MM.1S (cell line): ENCODE measurements around the gene SLC25A29.

Source experiments
- DNase-seq: peaks from one replicate; pipeline ENCODE4 v3.0.0-alpha.2; 2015
- H2AFZ ChIP-seq: fragments of 300-600 bp; sonication (generic); 2 replicates; pipeline ENCODE4 v1.6.0; 2016; ENCODE audit warnings: antibody characterized with exemption, low read length
- H3F3A ChIP-seq: fragments of 300-600 bp; sonication (generic); 2 replicates; pipeline ENCODE4 v1.6.1; 2016; ENCODE audit warnings: mild to moderate bottlenecking, antibody characterized with exemption, low read length, moderate library complexity, mixed read lengths; ENCODE audit not compliant: insufficient read depth
- H3K27ac ChIP-seq: fragments of 300-600 bp; sonication (generic); 2 replicates; pipeline ENCODE4 v1.5.1; 2016; ENCODE audit warnings: mild to moderate bottlenecking, low read length
- H3K27me3 ChIP-seq: fragments of 300-600 bp; sonication (generic); replicated peaks from 2 replicates; pipeline ENCODE4 v1.6.0; 2016; ENCODE audit warnings: low read length; ENCODE audit not compliant: insufficient read depth
- H3K36me3 ChIP-seq: fragments of 300-600 bp; sonication (generic); replicated peaks from 2 replicates; pipeline ENCODE4 v1.6.1; 2016; ENCODE audit warnings: mild to moderate bottlenecking, low read length, mixed read lengths; ENCODE audit not compliant: insufficient read depth
- H3K4me1 ChIP-seq: fragments of 300-600 bp; sonication (generic); 2 replicates; pipeline ENCODE4 v1.6.1; 2016; ENCODE audit warnings: low read length, mixed read lengths
- H3K4me2 ChIP-seq: fragments of 300-600 bp; sonication (generic); 2 replicates; pipeline ENCODE4 v1.6.0; 2016; ENCODE audit warnings: low read depth, low read length
- H3K4me3 ChIP-seq: fragments of 300-600 bp; sonication (generic); 2 replicates; pipeline ENCODE4 v1.5.1; 2016; ENCODE audit warnings: low read length, mixed read lengths
- H3K79me2 ChIP-seq: fragments of 300-600 bp; sonication (generic); 2 replicates; pipeline ENCODE4 v1.6.1; 2016; ENCODE audit warnings: mixed run types, low read length, mixed read lengths
- H3K9ac ChIP-seq: fragments of 300-600 bp; sonication (generic); 2 replicates; pipeline ENCODE4 v1.6.1; 2016; ENCODE audit warnings: low read length, mixed read lengths
- H3K9me2 ChIP-seq: fragments of 300-600 bp; sonication (generic); replicated peaks from 2 replicates; pipeline ENCODE4 v1.6.1; 2016; ENCODE audit warnings: mild to moderate bottlenecking, low read length, mixed read lengths; ENCODE audit not compliant: insufficient read depth
- H3K9me3 ChIP-seq: fragments of 300-600 bp; sonication (generic); replicated peaks from 2 replicates; pipeline ENCODE4 v1.6.1; 2016; ENCODE audit warnings: mild to moderate bottlenecking, low read length, mixed read lengths; ENCODE audit not compliant: insufficient read depth
- H4K20me1 ChIP-seq: fragments of 300-600 bp; sonication (generic); 2 replicates; pipeline ENCODE4 v1.6.1; 2016; ENCODE audit warnings: mild to moderate bottlenecking, low read length, moderate library complexity, mixed read lengths; ENCODE audit not compliant: insufficient read depth
- EZH2 ChIP-seq: fragments of 300-600 bp; sonication (generic); optimal IDR thresholded peaks from 2 replicates; pipeline ENCODE3; 2017; ENCODE audit warnings: low read depth, mild to moderate bottlenecking, antibody characterized with exemption, low read length, mixed read lengths
- EZH2phosphoT487 ChIP-seq: fragments of 300-600 bp; sonication (generic); IDR thresholded peaks from 2 replicates; pipeline ENCODE4 v1.6.1; 2018; ENCODE audit warnings: antibody characterized with exemption, low read length
- TF ChIP-seq, protein P1 (sequence below): fragments of 300-600 bp; sonication (generic); IDR thresholded peaks from 2 replicates; pipeline ENCODE4 v1.5.1; 2016; ENCODE audit warnings: antibody characterized with exemption, low read length, mixed read lengths

Gene SLC25A29

DNA sequence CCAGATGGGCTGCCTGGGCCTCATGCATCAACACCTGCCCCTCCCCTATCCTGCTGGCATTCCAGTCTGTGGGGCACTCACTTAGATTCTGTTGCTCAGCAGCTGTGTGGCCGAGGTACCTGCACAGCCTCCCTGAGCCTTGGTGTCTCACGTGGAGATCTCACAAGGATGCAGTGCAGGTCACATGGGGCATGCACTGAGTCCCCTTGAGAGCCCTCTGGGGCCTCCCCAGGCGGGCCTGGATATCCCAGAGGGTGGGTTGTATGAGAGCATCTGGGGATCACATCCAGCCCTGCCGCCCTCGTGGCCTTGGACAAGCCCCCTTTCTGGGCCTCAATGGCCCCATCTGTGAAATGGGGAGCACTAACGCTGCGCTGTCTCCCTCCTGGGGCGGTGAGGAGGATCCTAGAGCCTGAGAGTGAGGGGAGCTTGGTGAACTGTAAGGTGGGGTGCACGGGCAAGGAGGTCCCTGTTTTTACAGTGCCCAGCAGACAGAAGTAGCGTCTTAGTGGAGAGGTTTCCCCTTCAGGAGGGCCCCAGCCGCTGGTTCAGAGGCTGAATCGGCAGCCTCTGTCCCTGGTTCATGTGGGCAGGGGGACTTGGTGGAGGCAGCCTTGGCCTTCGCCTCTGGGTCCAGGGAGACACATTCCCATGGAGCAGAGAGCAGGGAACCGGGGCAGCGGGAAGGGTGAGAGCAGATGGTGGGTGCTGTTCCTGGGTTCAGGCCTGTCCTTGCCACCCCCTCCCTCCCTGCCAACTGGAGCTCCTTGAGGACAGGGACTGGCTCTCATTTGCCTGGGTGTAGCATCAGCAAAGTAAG, 16.1 kb upstream of the SLC25A29 start:
- H4K20me1 ChIP-seq = no peaks in the 10 kb centered on the region
- no peaks in the 10 kb centered on the region for H3K79me2 ChIP-seq
- no peaks in the 10 kb centered on the region for H3K9me3 ChIP-seq
- H3K36me3 ChIP-seq = no peaks in the 10 kb centered on the region
- no peaks in the 10 kb centered on the region for H3K4me1 ChIP-seq
- no peaks in the 10 kb centered on the region for H3K27me3 ChIP-seq
- H3K9me2 ChIP-seq = no peaks in the 10 kb centered on the region
- TF ChIP-seq EZH2 (no peak), EZH2phosphoT487 (no peak)
- TF ChIP-seq, protein P1, sequence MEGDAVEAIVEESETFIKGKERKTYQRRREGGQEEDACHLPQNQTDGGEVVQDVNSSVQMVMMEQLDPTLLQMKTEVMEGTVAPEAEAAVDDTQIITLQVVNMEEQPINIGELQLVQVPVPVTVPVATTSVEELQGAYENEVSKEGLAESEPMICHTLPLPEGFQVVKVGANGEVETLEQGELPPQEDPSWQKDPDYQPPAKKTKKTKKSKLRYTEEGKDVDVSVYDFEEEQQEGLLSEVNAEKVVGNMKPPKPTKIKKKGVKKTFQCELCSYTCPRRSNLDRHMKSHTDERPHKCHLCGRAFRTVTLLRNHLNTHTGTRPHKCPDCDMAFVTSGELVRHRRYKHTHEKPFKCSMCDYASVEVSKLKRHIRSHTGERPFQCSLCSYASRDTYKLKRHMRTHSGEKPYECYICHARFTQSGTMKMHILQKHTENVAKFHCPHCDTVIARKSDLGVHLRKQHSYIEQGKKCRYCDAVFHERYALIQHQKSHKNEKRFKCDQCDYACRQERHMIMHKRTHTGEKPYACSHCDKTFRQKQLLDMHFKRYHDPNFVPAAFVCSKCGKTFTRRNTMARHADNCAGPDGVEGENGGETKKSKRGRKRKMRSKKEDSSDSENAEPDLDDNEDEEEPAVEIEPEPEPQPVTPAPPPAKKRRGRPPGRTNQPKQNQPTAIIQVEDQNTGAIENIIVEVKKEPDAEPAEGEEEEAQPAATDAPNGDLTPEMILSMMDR = no peak
- DNase-seq = no peak
- no peak overlapping the region for H3K27ac ChIP-seq
- no peak overlapping the region for H3K9ac ChIP-seq
- no peak overlapping the region for H2AFZ ChIP-seq
- no peak overlapping the region for H3K4me2 ChIP-seq
- no peaks in the 10 kb centered on the region for H3F3A ChIP-seq
- H3K4me3 ChIP-seq = no peak overlapping the region

DNA sequence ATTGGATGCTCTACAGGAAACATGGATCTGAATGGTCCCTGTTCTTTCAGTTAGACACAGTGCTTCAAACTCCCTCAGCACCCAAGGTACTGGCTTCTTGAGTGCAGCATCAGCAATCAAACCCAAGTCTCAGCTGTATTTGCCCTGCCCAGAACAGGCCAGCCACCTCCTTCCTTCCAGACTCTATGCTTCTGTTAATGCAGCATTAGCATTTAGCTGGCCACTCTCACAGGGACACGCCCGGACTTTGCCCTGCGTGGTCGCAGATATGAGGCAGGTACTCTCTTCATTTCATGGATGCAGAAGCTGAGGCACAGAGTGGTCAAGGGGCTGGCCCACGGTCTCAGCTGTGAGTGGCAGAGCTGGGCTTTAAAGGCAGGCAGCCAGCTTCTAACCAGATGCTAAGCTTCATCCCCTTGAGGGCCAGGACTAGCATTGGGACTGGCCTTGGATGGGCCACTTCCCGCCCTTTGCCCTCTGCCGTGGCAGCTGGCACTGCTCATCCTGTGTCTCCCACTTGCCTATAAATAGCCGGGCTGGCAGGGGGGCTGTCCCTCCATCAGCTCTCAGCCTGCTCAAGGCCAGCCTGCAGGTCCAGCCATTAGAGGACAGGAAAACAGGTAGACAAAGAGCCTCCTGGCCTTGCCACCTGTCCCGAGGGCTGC, 15.4 kb upstream of the SLC25A29 start:
- H3K9me3 ChIP-seq = no peaks in the 10 kb centered on the region
- no peak overlapping the region for H3K4me2 ChIP-seq
- H2AFZ ChIP-seq = no peak overlapping the region
- H3K79me2 ChIP-seq = no peaks in the 10 kb centered on the region
- no peaks in the 10 kb centered on the region for H3K9me2 ChIP-seq
- H3K36me3 ChIP-seq = no peaks in the 10 kb centered on the region
- TF ChIP-seq, protein P1 = no peak
- TF ChIP-seq EZH2 (no peak), EZH2phosphoT487 (no peak)
- no peaks in the 10 kb centered on the region for H4K20me1 ChIP-seq
- DNase-seq = no peak
- no peak overlapping the region for H3K4me3 ChIP-seq
- no peaks in the 10 kb centered on the region for H3F3A ChIP-seq
- no peak overlapping the region for H3K9ac ChIP-seq
- no peak overlapping the region for H3K27ac ChIP-seq
- no peaks in the 10 kb centered on the region for H3K27me3 ChIP-seq
- H3K4me1 ChIP-seq = no peaks in the 10 kb centered on the region

DNA sequence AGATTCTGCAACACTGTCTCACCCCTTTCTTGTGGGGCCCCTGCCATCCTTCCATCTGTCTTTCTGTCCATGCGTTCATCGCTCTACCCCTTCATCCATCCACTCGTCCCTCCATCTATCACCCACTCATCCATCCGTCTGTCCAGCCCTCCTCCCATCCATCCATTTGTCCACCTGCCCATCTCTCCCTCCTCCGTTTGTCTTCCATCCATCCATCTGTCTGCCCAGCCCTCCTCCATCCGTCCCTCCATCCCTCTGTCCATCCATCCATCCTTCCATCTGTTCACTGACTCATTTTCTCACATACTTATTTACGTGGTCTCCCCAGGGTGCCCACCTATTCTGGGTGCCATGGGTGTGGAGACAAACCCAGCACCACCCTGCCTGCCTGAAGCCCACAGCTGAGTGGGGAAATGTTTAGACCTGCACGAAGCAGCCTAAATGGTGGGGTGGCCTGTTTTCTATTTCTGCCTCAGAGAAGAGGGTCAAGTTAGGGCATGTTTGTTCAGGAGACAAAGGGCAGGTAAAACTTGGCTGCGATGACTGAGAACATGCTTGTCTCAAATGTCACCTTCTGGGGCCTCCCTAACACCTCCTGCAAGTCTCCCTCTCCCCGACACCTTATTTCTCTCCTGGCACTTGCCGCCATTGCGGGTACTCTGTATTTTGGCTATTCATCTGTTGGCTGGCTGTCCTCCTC, 14.1 kb upstream of the SLC25A29 start:
- H3K79me2 ChIP-seq = no peaks in the 10 kb centered on the region
- H3K9ac ChIP-seq = no peak overlapping the region
- H3K4me2 ChIP-seq = no peak overlapping the region
- H3K27me3 ChIP-seq = no peaks in the 10 kb centered on the region
- no peak for TF ChIP-seq EZH2phosphoT487
- TF ChIP-seq EZH2 = no peak
- TF ChIP-seq, protein P1 = no peak
- H3K4me3 ChIP-seq = no peak overlapping the region
- DNase-seq = no peak
- H2AFZ ChIP-seq = no peak overlapping the region
- no peaks in the 10 kb centered on the region for H3F3A ChIP-seq
- no peak overlapping the region for H3K27ac ChIP-seq
- H3K9me3 ChIP-seq = no peaks in the 10 kb centered on the region
- no peaks in the 10 kb centered on the region for H3K36me3 ChIP-seq
- no peaks in the 10 kb centered on the region for H3K9me2 ChIP-seq
- no peaks in the 10 kb centered on the region for H4K20me1 ChIP-seq
- H3K4me1 ChIP-seq = no peaks in the 10 kb centered on the region
